ENCODE data around the gene CITED1.

DNA sequence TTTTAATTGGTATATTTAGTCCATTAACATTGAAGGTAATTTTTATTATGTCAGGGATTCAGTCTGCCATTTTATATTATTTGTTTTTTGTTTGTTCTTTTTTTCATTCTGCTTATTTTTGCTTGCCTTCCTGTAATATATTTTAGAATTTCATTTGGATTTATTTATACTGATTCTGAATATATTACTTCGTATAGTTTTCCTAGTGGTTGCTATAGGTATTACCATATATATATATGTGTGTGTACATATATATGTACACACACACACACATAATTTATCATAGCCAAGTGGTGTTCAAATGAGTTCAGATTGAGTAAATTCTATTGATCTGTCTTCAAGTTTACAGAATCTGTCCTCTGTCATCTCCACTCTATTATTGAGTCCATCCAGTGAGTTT, 11.2 kb downstream of the CITED1 start:
- no peak for TF ChIP-seq CTCF (IDR thresholded peaks at IDR 0.05)
- no peak for TF ChIP-seq EZH2 (IDR thresholded peaks at IDR 0.05)
